Esophagus squamous epithelium (tissue), 4 donors: ENCODE measurements around the gene SLC6A7.

ENCODE experiments used
- CTCF ChIP-seq, 6 experiments: fragments of 450-650 bp in 4 of 6; fragments of 200-600 bp in 2 of 6; sonication (generic) in 2 of 6; IDR thresholded peaks; one replicate each; pipeline ENCODE4 v1.5.1; 2016 to 2019; ENCODE audit warnings: antibody characterized with exemption in 6 of 6, mild to moderate bottlenecking in 4 of 6, moderate library complexity in 4 of 6
- POLR2A ChIP-seq, 4 donors: fragments of 450-650 bp; IDR thresholded peaks; one replicate each; pipeline ENCODE4 v1.6.1; 2017; ENCODE audit warnings: antibody characterized with exemption in 4 of 4, mild to moderate bottlenecking in 4 of 4, moderate library complexity in 3 of 4

- TF ChIP-seq POLR2A (IDR thresholded peaks at IDR 0.05) (no peak), CTCF (IDR thresholded peaks at IDR 0.05) (no peak)
Measured at GRCh38 chr5:150140830-150141229, 49.0 kb upstream of the SLC6A7 start.
